HG03378 (cell line): ENCODE data around the gene WDR37.

Experiments used
- ATAC-seq: cut with Tn5 transposase; IDR thresholded peaks from one replicate; pipeline ENCODE4 v1.9.1; 2021; ENCODE audit warnings: mild to moderate bottlenecking, moderate library complexity; ENCODE audit not compliant: unreplicated experiment

Gene WDR37

GRCh38 chr10:1123972-1124371, 67.8 kb downstream of the WDR37 start:
- ATAC-seq = no peak

GRCh38 chr10:1124796-1125195, 68.6 kb downstream of the WDR37 start:
- ATAC-seq = no peak

GRCh38 chr10:1126461-1126860, 70.3 kb downstream of the WDR37 start:
- no peak for ATAC-seq

- ATAC-seq = no peak
Observed at GRCh38 chr10:1127629-1128028, 71.4 kb downstream of the WDR37 start.

- no peak for ATAC-seq
Observed at GRCh38 chr10:1128115-1128514, 71.9 kb downstream of the WDR37 start.

- ATAC-seq = no peak
Observed at GRCh38 chr10:1128649-1129048, 72.5 kb downstream of the WDR37 start.

GRCh38 chr10:1130226-1130625, 74.0 kb downstream of the WDR37 start:
- no peak for ATAC-seq

DNA sequence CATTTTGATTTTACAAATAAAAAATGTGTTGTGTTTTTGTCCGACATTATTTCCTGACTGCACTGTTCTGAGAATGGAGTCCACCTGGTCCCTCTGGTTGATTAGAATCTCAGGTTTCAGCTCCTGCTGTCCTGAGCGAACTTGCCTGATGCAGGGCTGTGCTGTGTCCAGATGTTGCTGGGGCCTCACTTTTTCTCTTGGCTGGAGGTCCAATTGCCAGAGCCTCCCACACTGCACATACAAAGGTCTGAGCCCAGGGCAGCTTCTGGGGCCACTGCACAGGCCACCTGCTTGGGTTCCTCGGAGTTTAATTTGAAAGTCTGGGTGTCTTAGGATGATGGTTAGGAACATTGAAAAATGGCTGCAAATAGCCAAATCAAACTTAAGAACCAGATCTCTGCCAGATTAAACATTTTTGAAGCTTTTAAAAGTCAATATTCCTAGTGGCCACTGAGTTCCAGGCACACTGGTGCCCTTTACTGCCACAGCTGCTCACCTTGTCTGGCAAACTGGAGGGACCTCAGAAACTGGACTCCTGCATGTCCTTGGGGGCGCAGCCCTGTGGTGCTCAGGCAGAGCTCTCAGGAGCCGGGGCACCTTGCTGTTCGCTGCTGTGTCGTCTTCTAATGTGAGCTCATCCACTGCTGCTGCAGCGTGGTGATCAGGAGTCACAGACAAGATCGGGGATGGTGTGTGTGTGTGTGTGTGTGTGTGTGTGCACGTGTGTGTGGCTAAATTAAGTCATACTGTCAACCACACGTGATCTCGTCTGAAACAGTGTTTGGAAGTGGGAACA, 75.0 kb downstream of the WDR37 start:
- no peak for ATAC-seq

DNA sequence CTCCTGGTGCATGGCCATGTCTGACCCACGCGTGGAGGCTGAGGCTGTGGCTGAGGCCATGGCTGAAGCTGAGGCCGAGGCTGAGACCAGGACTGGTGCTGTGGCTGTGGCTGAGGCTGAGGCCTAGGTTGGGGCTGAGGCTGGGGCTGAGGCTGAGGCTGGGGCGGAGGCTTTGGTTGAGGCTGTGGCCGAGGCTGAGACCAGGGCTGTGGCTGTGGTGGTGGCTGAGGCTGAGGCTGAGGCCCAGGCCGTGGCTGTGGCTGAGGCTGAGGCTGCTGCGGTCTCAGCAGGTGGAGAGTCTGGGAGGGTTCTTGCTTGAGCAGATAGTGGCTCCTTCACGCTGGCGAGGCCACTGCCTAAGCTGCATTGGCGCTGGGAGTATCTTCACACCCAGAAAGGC, 76.4 kb downstream of the WDR37 start:
- no peak for ATAC-seq

DNA sequence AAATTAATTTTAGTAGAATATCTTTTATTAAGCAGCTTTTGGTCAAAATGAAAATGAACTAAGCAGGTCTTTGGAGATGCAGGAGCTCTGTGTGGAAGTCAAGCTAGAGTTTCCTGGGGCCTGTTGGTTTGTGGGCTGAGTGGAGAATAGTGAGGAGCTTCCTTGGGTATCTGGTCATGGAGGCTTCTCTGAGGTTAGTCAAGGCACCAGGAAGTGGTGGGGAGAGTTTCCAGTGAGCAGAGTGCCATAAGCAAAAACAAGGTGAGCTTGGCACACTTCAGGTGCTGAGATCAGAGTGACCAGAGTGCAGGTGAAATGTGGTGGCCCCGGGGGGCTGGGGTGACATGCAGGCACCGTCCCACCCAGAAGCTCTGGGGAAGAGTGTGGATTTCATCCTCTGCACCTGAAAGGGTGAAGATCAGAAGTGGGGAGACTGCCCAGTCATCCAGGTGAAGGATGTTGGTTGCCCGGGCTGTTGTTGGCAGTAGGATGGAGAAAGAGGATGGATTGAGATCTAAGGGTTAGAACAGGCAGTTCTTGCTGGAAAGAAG, 77.4 kb downstream of the WDR37 start:
- no peak for ATAC-seq

GRCh38 chr10:1134156-1134555, 78.0 kb downstream of the WDR37 start:
- ATAC-seq = no peak

GRCh38 chr10:1136268-1136667, 80.1 kb downstream of the WDR37 start:
- no peak for ATAC-seq

GRCh38 chr10:1137499-1138163, 81.4 kb downstream of the WDR37 start:
- ATAC-seq = no peak

DNA sequence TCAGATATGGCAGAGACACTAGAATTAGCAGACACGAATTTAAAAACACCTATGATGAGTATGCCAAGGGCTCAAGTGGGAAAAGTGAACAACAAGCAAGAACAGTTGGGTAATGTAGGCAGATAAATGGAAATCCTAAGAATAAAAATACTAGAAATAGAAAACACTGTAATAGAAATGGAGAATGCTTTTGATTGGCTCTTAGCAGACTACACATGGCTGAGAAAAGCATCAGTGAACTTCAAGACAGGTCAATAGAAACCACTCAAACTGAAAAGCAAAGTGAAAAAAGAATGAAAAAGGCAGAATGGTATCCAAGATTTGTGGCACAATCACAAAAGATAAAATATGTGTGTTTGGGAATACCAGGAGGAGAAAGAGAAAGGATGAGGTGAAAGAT, 82.3 kb downstream of the WDR37 start:
- no peak for ATAC-seq

DNA sequence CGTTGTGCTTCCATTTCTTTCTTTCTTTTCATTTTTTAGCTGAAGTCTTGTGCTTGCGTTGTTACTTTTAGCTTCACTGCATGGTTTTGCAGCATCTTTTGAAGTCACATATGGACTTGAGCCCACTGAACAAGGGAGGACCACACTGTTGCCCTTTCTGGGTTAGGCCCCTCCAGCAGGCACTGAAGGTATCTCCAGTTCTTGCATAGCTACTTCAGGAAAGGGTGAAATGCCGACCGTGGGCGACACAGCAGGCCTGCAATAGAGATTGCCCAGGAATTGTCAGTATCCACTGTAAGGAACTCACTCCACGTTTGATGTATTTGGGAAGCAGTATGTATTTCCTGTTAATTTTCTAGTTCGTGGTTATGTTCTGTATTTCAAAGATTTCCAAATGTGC, 85.1 kb downstream of the WDR37 start:
- ATAC-seq = no peak

DNA sequence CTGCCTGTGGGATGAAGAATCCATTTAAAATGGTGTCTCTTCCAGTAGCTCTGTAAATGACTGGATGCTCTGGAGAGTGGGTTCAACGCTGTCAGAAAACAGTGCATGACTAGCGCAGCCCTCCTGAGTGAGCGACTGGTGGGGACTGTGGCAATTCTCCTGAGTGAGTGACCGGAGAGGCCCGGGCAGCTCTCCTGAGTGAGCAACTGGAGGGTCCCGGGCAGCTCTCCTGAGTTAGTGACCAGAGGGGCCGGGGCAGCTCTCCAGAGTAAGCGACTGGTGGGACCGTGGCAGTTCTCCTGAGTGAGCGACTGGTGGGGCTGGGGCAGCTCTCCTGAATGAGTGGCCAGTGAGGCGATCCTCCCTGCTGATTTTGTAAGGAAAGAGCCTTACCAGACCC, 85.5 kb downstream of the WDR37 start:
- ATAC-seq = no peak

DNA sequence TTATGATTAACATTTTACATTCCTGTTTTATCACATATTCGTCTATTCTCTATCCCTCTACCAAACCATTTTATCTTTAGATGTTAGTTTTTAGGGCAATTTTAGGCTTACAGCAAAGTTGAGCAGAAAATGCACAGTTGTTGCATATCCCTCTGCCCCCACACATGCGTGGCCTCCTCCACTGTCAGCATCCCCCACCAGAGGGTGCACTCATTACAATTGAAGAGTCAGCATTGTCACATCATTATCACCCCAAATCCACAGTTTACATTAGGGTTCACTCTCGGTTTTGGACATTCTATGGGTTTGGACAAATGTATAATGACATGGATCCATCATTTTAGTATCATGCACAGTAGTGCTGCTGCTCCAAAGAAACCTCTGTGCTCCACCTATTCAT, 86.4 kb downstream of the WDR37 start:
- ATAC-seq = no peak

DNA sequence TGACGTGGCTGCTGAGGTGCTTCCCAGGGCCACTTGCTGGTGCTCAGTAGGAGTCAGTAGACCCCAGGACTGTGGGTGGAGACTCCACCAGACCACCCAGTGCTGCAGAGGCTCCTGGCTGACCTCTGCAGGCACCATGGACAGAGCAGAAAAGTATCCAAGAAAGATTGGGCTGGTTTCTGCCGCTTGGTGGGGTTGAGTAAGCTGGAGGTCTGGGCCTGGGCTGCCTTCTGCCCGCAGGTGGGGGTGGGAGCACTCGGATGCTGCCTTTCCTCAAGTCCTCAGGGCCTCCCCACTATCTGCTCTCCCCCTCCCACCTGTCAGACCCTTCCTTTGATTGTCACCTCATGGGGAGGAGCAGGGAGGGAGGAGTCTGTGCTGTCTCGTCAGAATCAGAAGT, 91.6 kb downstream of the WDR37 start:
- no peak for ATAC-seq

DNA sequence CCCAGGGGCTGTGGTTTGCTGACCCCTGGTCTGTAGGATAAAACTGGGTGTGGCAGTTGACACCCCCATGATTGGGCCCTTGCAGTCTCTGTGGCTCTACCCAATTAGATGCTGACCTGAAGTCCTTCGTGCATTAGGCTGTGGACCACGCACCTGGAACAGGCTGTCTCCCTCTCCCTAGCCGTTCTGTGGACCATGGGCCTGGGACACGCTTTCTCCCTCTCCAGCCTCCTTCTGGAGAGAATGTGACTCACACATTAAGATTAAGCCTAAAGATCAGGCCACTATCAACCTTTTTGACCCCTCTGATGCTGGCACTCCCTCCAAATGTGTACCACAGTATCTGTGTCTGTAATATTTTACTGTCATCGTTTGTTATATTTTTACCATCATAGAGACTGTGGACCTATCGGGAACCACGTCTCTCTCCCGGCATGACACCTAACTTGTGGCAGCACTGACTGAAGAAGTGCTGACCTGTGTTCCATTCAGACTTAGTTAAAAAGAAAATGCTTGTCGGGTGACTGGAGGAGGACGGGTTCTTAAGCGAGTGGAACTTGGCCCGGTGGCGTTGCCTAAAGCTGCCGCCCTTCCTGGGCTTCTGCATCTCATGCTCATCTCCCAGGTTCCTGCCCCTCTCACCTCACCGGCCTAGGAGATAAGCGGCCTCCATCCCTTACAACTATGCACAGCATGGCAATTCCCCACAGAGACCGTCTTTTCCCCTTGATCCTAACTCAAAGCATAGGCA, 92.8 kb downstream of the WDR37 start:
- no peak for ATAC-seq

DNA sequence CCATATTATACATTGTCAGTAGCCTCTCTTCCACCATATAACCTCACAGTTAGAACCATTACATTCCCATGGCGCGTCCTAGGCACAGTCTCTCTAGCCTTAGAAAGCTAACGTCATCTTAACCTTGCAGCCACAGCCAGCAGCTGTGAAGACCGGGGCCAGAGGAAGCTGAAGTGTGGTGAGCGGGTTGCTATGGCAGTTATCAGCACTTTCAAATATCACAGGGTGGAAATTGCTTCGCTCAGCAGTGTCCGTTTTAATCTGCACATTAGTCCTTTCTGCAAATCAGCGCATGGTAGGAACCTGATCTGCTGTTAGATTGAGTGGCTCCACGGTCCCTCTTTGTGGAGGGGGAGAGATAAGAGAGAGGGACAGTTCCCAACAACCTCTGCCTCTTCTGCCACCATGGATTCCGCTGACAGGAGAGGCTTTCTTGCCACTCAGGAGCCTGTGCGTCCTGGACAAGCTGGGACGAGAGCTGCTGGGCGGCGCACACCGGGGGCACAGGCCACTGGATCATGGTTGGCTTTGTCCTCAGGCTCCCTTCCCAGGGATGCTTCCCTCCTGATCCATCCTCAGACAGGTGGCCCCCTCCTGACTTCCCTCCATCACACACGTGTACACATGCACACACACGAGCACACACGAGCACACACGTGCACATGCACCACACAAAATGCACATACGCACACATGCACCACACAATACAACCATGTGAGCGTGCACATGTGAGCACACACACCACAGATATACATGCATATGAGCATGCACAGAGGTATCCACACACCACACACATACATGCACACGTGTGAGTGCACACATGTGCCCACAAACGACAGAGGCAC, 93.8 kb downstream of the WDR37 start:
- ATAC-seq = no peak

GRCh38 chr10:1150638-1150955, 94.4 kb downstream of the WDR37 start:
- ATAC-seq = no peak
